Activated naive CD8-positive, alpha-beta T cell treated with anti-CD3 and anti-CD28 coated beads for 36 hours (primary cell): ENCODE results near the gene SPRYD3. TPM values are rescaled to one million over a fixed set of nuclear protein-coding genes. Genes with fewer than 3 reads are reported as not detected.

Source experiments
- DNase-seq: peaks from one replicate; pipeline ENCODE4 v3.0.0; 2021
- H3K27ac Mint-ChIP-seq: one replicate; pipeline ENCODE4 v1.8.0; 2022; ENCODE audit warnings: mild to moderate bottlenecking, moderate library complexity, mixed read lengths
- H3K27me3 Mint-ChIP-seq: one replicate; pipeline ENCODE4 v1.8.0; 2022; ENCODE audit warnings: mild to moderate bottlenecking, mixed read lengths
- H3K36me3 Mint-ChIP-seq: one replicate; pipeline ENCODE4 v1.8.0; 2021; ENCODE audit warnings: mild to moderate bottlenecking, mixed read lengths
- H3K4me1 Mint-ChIP-seq: one replicate; pipeline ENCODE4 v1.8.0; 2021; ENCODE audit warnings: mixed read lengths
- H3K4me3 Mint-ChIP-seq: one replicate; pipeline ENCODE4 v1.8.0; 2022; ENCODE audit warnings: mild to moderate bottlenecking, moderate library complexity, mixed read lengths
- H3K9me3 Mint-ChIP-seq: one replicate; pipeline ENCODE4 v1.8.0; 2022; ENCODE audit warnings: mixed read lengths
- total RNA-seq, 2 experiments: library from RNA; stranded (reverse); gene quantifications; one replicate each; pipeline ENCODE4 v1.2.3, GENCODE V29; 2021

SPRYD3 gene
- total RNA-seq, 2 experiments from 2014 or later = 23.5 to 25.7 TPM

DNA sequence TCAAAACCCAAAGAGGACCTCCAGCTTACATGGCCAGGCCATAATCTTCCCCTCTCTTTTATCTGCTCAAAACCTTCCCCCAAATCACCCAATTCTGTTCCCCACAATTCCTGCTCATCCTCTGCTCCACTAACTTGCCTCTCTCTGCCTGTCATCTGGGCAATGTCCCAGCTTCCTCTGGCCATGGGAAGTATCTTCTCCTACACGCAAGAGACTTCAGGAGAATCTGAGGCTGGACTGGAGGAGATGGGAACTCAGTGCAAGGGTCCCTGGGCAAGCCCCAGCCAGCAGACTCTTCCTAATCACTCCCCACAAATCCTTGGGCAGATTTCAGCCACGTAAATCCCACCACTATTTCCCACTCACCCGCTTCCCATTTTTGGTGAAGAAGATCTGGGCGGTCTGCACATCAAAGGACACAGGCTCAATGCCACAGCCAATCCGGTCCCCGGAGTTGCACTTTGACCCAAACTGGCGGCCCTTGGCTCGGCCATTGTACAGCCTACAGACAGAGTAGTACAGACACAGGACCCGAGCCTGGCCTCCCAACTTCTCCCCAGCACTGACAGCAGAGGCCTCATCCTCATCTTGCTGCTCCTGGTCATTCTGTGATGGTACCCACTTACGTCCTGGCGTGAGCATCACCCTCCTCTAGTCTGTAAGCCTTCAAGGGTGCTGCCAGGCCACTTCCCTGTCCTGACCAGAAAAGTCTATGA lies 4.7 kb downstream of the SPRYD3 start:
- Mint-ChIP-seq H3K27me3 (no peaks in the 10 kb centered on the region), H3K4me1 (peaks cover 19% of the 10 kb centered on the region), H3K4me3 (no peak overlapping the region), H3K36me3 (peaks cover 14% of the 10 kb centered on the region), H3K27ac (no peak overlapping the region), H3K9me3 (no peaks in the 10 kb centered on the region)
- no peak for DNase-seq

DNA sequence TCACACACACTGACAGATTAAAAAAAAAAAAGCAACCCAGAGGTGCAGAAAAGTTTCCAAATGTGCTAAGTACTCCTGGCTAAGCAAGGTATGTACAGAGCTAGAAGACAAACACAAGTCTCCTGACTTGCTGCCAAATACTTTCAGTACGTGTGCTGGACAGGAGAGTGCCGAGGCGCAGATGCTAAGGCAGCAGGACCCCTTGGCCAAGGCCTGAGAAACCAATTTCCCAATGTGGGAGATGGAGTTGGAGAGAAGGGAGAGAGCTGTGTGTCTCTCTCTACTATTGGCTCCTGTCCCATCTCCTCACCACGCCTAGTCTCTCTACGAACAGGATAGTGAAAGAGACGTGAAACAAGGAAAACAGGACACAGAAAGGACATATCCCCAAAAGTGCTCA lies 5.3 kb downstream of the SPRYD3 start:
- DNase-seq = no peak
- Mint-ChIP-seq H3K4me1 (peaks cover 19% of the 10 kb centered on the region), H3K9me3 (no peaks in the 10 kb centered on the region), H3K27ac (no peak overlapping the region), H3K36me3 (peaks cover 14% of the 10 kb centered on the region), H3K27me3 (no peaks in the 10 kb centered on the region), H3K4me3 (no peak overlapping the region)

- no peaks in the 10 kb centered on the region for H3K27me3 Mint-ChIP-seq
- H3K9me3 Mint-ChIP-seq = no peaks in the 10 kb centered on the region
- no peak for DNase-seq
- H3K27ac Mint-ChIP-seq = peak overlapping the region; percentile 18
- H3K4me1 Mint-ChIP-seq = peaks cover 14% of the 10 kb centered on the region
- H3K36me3 Mint-ChIP-seq = peaks cover 11% of the 10 kb centered on the region
- H3K4me3 Mint-ChIP-seq = no peak overlapping the region
These were observed 7.3 kb downstream of the SPRYD3 start for GRCh38 chr12:53071591-53072551.

- H3K36me3 Mint-ChIP-seq = peaks cover 17% of the 10 kb centered on the region
- H3K4me3 Mint-ChIP-seq = no peak overlapping the region
- no peak for DNase-seq
- H3K4me1 Mint-ChIP-seq = peaks cover 10% of the 10 kb centered on the region
- H3K9me3 Mint-ChIP-seq = no peaks in the 10 kb centered on the region
- H3K27ac Mint-ChIP-seq = peak overlapping the region; percentile 7
- no peaks in the 10 kb centered on the region for H3K27me3 Mint-ChIP-seq
These were observed 8.2 kb downstream of the SPRYD3 start for GRCh38 chr12:53070877-53071492.

DNA sequence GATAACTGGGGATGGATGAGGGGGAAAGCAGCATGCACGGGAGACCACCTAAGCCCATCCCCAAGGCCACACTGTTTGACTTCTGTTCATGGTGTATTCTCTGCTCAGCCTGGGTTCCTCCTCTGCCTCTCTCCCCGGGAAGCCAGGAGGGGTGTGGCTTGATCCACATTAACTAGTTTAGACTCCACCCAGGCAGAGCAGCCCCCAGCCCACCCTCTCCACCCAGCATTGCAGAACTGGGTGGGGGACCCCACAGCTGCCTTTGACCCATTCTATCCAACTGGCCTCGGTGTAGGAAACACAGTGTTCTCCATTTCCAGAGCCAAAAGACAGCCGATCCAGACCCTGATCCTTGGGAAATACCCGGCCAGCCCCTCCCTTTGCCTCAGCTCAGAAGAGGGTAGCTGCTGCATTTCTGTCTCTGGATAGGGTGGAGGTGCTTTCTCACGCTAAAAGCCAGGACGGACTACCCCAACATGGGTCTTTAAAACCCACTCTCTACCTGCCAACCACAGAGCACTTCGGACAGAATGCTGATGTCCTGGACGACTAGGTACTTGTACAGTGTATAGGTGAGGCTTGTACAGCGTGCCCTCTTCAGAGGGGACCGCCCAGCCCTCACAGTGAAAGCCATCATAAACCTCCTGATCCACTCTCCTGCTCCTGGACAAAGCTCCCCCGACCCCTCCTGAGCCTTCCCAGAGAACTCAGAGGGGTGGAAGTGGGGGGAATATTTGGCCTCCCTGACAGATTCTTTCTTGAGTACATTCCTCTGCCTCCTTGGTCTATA lies 9.4 kb downstream of the SPRYD3 start:
- Mint-ChIP-seq H3K27me3 (no peaks in the 10 kb centered on the region), H3K4me3 (no peak overlapping the region), H3K36me3 (peaks cover 22% of the 10 kb centered on the region), H3K4me1 (peaks cover 10% of the 10 kb centered on the region), H3K9me3 (no peaks in the 10 kb centered on the region), H3K27ac (no peak overlapping the region)
- DNase-seq = no peak

DNA sequence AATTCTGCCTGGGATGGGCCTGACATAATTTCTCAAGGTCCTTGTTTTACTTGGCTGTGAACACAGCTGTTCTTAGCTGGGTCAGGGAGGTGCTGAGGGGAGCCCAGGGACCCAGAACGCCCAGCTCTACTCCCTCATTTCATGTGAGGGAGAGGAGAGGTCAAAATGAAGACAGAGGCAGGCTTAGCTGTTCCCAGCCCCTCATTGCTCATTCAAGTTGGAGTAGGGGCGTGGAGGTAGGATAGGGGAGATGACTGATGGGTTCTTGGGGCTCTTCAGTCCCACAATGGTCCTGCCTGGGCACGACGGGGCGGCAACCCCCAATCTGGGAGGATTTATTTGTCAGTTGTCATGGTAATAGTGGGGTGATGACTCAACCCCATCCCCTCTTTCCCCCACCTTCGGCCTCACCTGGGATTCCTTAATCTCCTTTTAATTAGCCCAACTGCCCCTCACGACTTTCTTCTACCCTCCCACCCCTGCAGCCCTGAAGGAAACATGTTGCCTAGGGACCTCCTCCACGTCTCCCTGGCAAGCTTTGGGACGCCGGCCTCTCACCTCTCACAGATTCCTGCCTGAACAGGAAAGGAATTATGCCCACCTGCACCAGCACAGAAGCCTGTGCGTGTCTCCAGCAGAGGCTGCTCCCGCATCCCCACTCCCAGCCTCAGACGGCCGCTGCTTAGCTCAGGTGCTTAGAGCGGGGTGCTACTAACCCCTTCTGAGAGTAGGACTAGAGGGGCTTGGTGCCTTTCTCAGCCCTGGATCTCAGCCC lies 10.2 kb downstream of the SPRYD3 start:
- peaks cover 22% of the 10 kb centered on the region for H3K36me3 Mint-ChIP-seq
- H3K27me3 Mint-ChIP-seq = no peaks in the 10 kb centered on the region
- H3K4me3 Mint-ChIP-seq = no peak overlapping the region
- no peak for DNase-seq
- peak overlapping the region; percentile 27 for H3K27ac Mint-ChIP-seq
- no peaks in the 10 kb centered on the region for H3K9me3 Mint-ChIP-seq
- H3K4me1 Mint-ChIP-seq = peaks cover 10% of the 10 kb centered on the region

- Mint-ChIP-seq H3K27ac (peak overlapping the region; percentile 27), H3K27me3 (no peaks in the 10 kb centered on the region), H3K4me3 (no peak overlapping the region), H3K36me3 (peaks cover 22% of the 10 kb centered on the region), H3K9me3 (no peaks in the 10 kb centered on the region), H3K4me1 (peaks cover 9% of the 10 kb centered on the region)
- DNase-seq = no peak
These were observed 11.0 kb downstream of the SPRYD3 start for GRCh38 chr12:53067993-53068770.

- Mint-ChIP-seq H3K36me3 (peaks cover 18% of the 10 kb centered on the region), H3K27me3 (no peaks in the 10 kb centered on the region), H3K9me3 (no peaks in the 10 kb centered on the region), H3K4me1 (peaks cover 5% of the 10 kb centered on the region), H3K4me3 (no peak overlapping the region), H3K27ac (no peak overlapping the region)
- no peak for DNase-seq
These were observed 11.9 kb downstream of the SPRYD3 start for GRCh38 chr12:53067074-53067992.

DNA sequence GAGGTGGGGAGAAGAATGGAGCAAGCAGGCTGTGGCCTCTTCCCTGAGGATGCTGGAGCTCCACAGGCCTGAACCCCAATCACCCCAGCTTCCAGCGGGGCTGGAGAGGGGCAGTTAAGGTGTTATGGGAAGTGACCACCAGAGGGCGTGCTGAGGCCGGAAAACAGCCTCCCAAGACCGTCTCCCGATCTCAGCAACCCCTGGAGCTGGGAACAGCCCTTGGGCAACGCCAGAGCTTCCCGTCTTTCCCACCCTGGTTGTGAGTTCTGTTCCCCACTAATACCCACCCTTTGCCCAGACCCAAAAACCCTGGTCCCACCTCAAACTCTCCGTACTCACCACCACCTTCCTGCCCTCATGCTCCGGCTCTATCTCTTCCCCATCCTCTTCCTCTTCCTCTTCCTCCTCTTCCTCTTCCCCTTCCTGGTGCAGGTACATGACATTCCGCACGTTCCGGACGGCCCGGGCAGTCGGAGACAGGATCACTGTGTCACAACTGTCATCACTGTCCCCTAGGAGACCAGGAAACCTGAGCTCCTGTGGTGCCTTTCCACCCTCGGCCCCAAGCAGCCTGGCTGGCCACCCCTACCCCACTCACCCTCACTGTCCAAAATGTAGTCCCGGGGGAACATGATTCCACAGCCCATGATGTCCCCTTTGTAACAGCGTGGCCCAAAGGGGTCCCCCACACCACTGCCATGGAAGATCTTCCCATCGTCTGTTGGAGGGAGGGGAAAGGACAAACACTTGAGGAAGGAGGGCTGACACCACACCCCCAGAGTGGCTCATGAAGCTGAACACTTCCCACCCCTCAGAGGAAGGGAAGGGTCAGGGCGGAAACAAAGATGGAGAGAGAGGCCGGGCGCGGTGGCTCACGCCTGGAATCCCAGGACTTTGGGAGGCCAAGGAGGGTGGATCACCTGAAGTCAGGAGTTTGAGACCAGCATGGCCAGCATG lies 12.9 kb downstream of the SPRYD3 start:
- Mint-ChIP-seq H3K36me3 (peaks cover 18% of the 10 kb centered on the region), H3K27ac (peak overlapping the region; percentile 38), H3K4me3 (no peak overlapping the region), H3K9me3 (no peaks in the 10 kb centered on the region), H3K4me1 (peaks cover 3% of the 10 kb centered on the region), H3K27me3 (no peaks in the 10 kb centered on the region)
- DNase-seq = peak; percentile 57

DNA sequence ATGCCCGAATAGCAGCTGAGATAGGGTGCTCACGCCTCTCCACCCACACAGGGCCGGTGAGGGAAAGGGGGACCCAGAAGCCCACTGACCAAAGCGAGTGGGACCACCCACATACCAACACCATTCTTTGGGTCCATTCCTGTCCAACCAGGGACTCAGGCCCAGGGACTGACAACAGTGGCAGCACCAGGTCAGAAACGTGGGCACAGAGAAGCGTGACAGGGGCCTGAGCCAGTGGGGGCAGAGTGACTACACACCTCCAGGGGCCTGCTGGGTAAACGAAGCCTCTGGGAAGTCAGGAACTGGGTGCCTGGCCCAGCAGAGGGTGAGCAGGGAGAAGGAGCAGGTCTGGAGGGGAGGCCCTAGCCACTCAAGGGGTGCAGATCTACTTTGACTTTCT lies 13.7 kb downstream of the SPRYD3 start:
- H3K36me3 Mint-ChIP-seq = peaks cover 16% of the 10 kb centered on the region
- H3K4me3 Mint-ChIP-seq = no peak overlapping the region

DNA sequence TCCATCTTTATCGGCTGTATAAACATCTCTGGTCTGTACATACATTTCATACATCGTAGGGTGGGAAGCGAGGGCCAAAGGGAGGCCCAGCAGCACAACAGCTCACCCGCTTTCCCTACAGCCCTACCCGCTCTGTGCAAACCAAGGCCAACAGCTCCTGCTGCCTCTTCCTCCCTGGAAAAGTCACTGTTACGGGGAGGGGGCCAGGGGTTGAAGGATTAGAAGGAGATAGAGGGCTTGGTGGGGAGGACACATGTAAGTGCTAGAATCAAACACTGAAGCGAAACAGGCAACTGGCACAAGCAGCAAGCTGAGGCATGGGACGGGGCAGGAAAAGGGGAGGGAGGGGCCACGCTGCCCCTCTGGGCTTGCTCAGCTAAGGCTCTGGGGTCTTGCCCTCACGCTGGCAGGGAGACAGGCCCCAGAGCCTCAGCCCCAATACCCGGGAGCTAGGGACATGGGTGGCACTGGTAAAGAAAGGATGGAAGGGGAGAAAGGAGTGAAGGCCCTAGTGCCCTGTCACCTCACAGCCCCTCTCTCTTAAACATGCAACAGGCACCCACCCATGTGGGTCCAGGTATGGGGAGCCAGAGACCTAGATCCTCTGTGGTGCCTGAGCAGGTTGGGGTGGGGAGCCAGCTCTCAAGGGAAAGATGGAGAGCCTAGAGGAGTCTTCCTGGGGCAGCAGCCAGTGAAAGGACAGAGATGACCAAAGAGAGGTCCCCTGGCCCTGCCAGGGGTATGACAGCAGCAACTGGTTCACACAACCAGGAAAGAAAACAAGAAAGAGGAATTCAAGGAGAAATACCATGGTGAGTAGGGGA lies 14.4 kb downstream of the SPRYD3 start:
- H3K4me3 Mint-ChIP-seq = no peak overlapping the region
- no peak for DNase-seq
- H3K4me1 Mint-ChIP-seq = peaks cover 3% of the 10 kb centered on the region
- H3K9me3 Mint-ChIP-seq = no peaks in the 10 kb centered on the region
- peaks cover 12% of the 10 kb centered on the region for H3K36me3 Mint-ChIP-seq
- H3K27me3 Mint-ChIP-seq = no peaks in the 10 kb centered on the region
- H3K27ac Mint-ChIP-seq = no peak overlapping the region

More for the DNA sequence above, 13.7 kb downstream of the SPRYD3 start:
- no peaks in the 10 kb centered on the region for H3K9me3 Mint-ChIP-seq
- peaks cover 3% of the 10 kb centered on the region for H3K4me1 Mint-ChIP-seq
- H3K27ac Mint-ChIP-seq = no peak overlapping the region
- DNase-seq = no peak
- no peaks in the 10 kb centered on the region for H3K27me3 Mint-ChIP-seq
